ENCODE measurements around the gene PLD2. TPM values are rescaled to one million over a fixed set of nuclear protein-coding genes. Genes with fewer than 3 reads are reported as not detected.

The PLD2 gene
- total and polyA plus RNA-seq, 3 experiments from 2014 or later, result 1.9 to 12.0 (median 10.1) TPM

DNA sequence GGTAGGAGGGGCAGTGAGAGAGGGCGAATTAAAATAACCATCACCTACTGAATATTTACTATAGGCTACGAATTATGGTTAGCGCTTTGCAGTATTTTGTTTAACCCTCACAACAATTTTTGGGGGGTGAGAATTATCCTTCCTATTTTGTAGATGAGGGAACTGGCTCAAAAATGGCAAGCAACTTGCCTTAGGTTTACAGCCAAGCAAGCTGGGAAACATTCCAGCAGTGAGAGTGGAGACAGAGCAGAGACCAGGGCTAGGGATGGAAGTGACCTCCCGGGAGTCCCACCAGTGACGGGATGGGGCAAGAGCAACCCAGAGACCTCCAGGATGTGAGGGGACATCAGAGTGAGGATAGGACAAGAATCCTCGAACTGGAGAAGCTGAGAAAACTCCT lies 20.4 kb upstream of the PLD2 start:
- Histone ChIP-seq H3K9me3 (ENCODE audit: low read length) (no peaks in the 10 kb centered on the region), H3K4me1 (ENCODE audit: insufficient read depth, low read length) (peaks cover 24% of the 10 kb centered on the region), H3K36me3 (ENCODE audit: insufficient read depth, low read length) (no peaks in the 10 kb centered on the region), H3K27me3 (ENCODE audit: insufficient read depth, low read length, poor library complexity, severe bottlenecking) (peaks cover 23% of the 10 kb centered on the region), H3K27ac (ENCODE audit: low read depth, low read length) (no peak overlapping the region), H3K4me3 (ENCODE audit: low read length) (no peak overlapping the region)
- POLR2A ChIA-PET, result no interaction called here
- Mint-ChIP-seq H3K9me3 (peaks cover 0 to 2% (median 0%) of the 10 kb centered on the region in 5 donors), H3K27me3 (peaks cover 51 to 53% of the 10 kb centered on the region in 2 donors), H3K4me1 (peaks cover 18 to 38% (median 26%) of the 10 kb centered on the region in 3 donors), H3K27ac (no peak overlapping the region), H3K36me3 (peaks cover 0 to 2% (median 0%) of the 10 kb centered on the region in 3 donors), H3K4me3 (peak overlapping the region in 3 of 7 donors; percentile 2 to 63 (median 49))
- DNase-seq, result no peak
- CTCF ChIA-PET, result interaction anchor here (1.3 to 4.1 kb wide), 3 partner anchors 9 to 77 kb away, joined by 3 to 15 read pairs (median 4); partner anchors contain the start of genes ARRB2 and PSMB6

DNA sequence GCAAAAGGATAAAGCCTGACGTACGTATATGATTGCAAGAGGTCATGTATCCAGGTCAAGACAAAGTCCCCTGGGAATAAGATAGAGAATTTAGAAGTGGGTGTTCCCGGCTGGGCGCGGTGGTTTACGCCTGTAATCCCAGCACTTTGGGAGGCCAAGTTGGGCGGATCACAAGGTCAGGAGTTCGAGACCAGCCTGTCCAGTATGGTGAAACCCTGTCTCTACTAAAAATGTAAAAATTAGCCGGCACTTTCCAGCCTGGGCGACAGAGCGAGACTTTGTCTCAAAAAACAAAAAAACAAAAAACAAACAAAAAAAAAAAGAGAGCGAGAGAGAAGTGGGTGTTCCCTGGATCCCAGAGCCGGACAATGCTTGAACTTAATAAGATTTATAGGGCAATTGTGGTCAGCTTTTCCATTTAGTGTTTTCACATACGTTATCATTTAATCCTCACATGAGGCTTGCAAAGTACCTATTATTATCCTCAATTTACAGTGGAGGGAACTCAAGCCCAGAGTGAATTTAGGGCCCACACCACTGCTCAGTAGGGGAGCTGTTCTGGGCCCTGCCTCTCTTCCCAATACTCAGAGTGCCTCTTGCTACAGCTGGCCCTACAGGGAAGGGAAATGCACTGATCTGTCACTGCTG lies 18.7 kb upstream of the PLD2 start:
- POLR2A ChIA-PET, result interaction anchor here (0.7 to 1.0 kb wide), 2 partner anchors 78 to 92 kb away, joined by 4 to 5 read pairs; no protein-coding TSS in a partner anchor
- Mint-ChIP-seq H3K27ac (peak overlapping the region in 4 of 8 donors; percentile 3 to 80 (median 59)), H3K36me3 (peaks cover 0 to 2% (median 0%) of the 10 kb centered on the region in 3 donors), H3K4me3 (peak overlapping the region; percentile 23 to 88 (median 49)), H3K27me3 (peaks cover 38 to 45% of the 10 kb centered on the region in 2 donors), H3K9me3 (peaks cover 0 to 2% (median 0%) of the 10 kb centered on the region in 5 donors), H3K4me1 (peaks cover 18 to 38% (median 26%) of the 10 kb centered on the region in 3 donors)
- Histone ChIP-seq H3K4me3 (ENCODE audit: low read length) (no peak overlapping the region), H3K4me1 (ENCODE audit: insufficient read depth, low read length) (peaks cover 24% of the 10 kb centered on the region), H3K27ac (ENCODE audit: low read depth, low read length) (no peak overlapping the region), H3K9me3 (ENCODE audit: low read length) (no peaks in the 10 kb centered on the region), H3K36me3 (ENCODE audit: insufficient read depth, low read length) (no peaks in the 10 kb centered on the region), H3K27me3 (ENCODE audit: insufficient read depth, low read length, poor library complexity, severe bottlenecking) (peaks cover 23% of the 10 kb centered on the region)
- no peak for DNase-seq
- CTCF ChIA-PET, result interaction anchor here (1.0 to 4.5 kb wide), 4 partner anchors 9 to 101 kb away, joined by 3 to 52 read pairs (median 10); partner anchors contain the start of gene ARRB2

DNA sequence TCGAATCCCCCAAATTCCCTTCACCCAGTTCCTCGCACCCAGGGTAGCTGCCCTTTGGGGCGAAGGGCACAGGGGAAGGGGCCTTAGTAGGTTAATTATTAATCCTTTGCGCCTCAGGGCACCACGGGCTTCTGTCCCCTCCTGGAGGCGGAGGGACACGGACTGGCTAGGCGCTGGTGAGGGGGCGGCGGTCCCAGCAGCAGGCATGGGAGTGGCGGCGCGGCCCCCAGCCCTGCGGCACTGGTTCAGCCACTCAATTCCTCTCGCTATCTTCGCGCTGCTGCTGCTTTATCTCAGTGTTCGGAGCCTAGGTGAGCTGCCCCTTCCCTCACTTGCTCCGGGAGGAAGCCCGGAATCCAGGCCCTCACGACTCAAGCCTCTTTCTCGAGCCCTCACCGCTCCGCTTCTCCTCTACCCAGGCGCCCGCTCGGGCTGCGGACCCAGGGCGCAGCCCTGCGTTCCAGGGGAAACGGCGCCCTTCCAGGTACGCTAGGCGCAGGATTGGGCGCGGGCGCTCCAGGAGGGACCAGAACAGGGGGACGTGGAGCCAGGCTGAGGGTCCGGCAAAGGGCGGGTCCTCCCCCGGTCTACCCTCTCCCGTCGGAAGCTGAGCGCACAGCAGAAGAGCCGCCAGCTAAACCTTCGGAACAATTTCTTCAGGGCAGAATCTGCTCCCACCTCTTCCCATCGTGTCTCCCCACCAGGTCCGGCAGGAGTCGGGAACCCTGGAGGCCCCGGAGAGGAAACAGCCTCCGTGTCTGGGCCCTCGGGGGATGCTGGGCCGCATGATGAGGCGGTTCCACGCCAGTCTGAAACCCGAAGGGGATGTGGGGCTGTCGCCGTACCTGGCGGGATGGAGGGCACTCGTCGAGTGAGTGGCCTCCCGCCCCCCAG lies 17.9 kb upstream of the PLD2 start, which contains the start of gene GLTPD2:
Gene GLTPD2, plus strand, starts transcription at position 158 of the 894 bp plus-strand sequence. Its CDS starts 48 bp downstream, at position 206.
- no peaks in the 10 kb centered on the region for H3K36me3 ChIP-seq (ENCODE audit: insufficient read depth, low read length)
- H3K27me3 ChIP-seq (ENCODE audit: insufficient read depth, low read length, poor library complexity, severe bottlenecking), result peaks cover 17% of the 10 kb centered on the region
- POLR2A ChIA-PET, result interaction anchor here (0.7 to 2.3 kb wide), 9 partner anchors 17 to 111 kb away, joined by 3 to 24 read pairs (median 4); partner anchors contain the start of genes ARRB2, C17orf107, MED11 and PLD2
- H3K4me1 Mint-ChIP-seq, result peaks cover 18 to 38% (median 26%) of the 10 kb centered on the region in 3 donors
- peaks cover 0 to 2% (median 0%) of the 10 kb centered on the region in 3 donors for H3K36me3 Mint-ChIP-seq
- H3K9me3 ChIP-seq (ENCODE audit: low read length), result no peaks in the 10 kb centered on the region
- H3K4me1 ChIP-seq (ENCODE audit: insufficient read depth, low read length), result peaks cover 24% of the 10 kb centered on the region
- H3K27ac ChIP-seq (ENCODE audit: low read depth, low read length), result peak within 1 kb of the TSS; percentile 83
- CTCF ChIA-PET, result interaction anchor here (0.5 to 4.5 kb wide), 42 partner anchors 9 to 485 kb away, joined by 3 to 52 read pairs (median 4); partner anchors contain the start of genes ARRB2, C17orf107, MED11 and PELP1
- peak within 1 kb of the TSS; percentile 70 to 90 (median 77) for H3K4me3 Mint-ChIP-seq
- H3K4me3 ChIP-seq (ENCODE audit: low read length), result peak within 1 kb of the TSS; percentile 42
- peak within 1 kb of the TSS in 7 of 8 donors; percentile 12 to 83 (median 73) for H3K27ac Mint-ChIP-seq
- H3K9me3 Mint-ChIP-seq, result peaks cover 0 to 2% (median 0%) of the 10 kb centered on the region in 5 donors
- H3K27me3 Mint-ChIP-seq, result peaks cover 37 to 40% of the 10 kb centered on the region in 2 donors
- no peak for DNase-seq

GRCh38 chr17:4789701-4789950 lies 17.3 kb upstream of the PLD2 start:
- peaks cover 24% of the 10 kb centered on the region for H3K4me1 ChIP-seq (ENCODE audit: insufficient read depth, low read length)
- peak overlapping the region; percentile 42 for H3K4me3 ChIP-seq (ENCODE audit: low read length)
- H3K4me3 Mint-ChIP-seq, result peak overlapping the region; percentile 70 to 90 (median 77)
- ChIA-PET CTCF (interaction anchor here (0.5 to 4.5 kb wide), 42 partner anchors 8 to 484 kb away, joined by 3 to 52 read pairs (median 4); partner anchors contain the start of genes ARRB2, C17orf107, MED11 and PELP1), POLR2A (interaction anchor here (1.0 to 2.3 kb wide), 9 partner anchors 17 to 110 kb away, joined by 3 to 24 read pairs (median 4); partner anchors contain the start of genes ARRB2, C17orf107, MED11 and PLD2)
- no peaks in the 10 kb centered on the region for H3K9me3 ChIP-seq (ENCODE audit: low read length)
- peaks cover 11% of the 10 kb centered on the region for H3K27me3 ChIP-seq (ENCODE audit: insufficient read depth, low read length, poor library complexity, severe bottlenecking)
- H3K27me3 Mint-ChIP-seq, result peaks cover 31 to 36% of the 10 kb centered on the region in 2 donors
- H3K9me3 Mint-ChIP-seq, result peaks cover 0 to 2% (median 0%) of the 10 kb centered on the region in 5 donors
- DNase-seq, result no peak
- peaks cover 18 to 38% (median 26%) of the 10 kb centered on the region in 3 donors for H3K4me1 Mint-ChIP-seq
- H3K27ac Mint-ChIP-seq, result peak overlapping the region in 6 of 8 donors; percentile 12 to 83 (median 53)
- H3K36me3 Mint-ChIP-seq, result peaks cover 0 to 2% (median 0%) of the 10 kb centered on the region in 3 donors
- H3K27ac ChIP-seq (ENCODE audit: low read depth, low read length), result peak overlapping the region; percentile 83
- H3K36me3 ChIP-seq (ENCODE audit: insufficient read depth, low read length), result no peaks in the 10 kb centered on the region

GRCh38 chr17:4789951-4790704 lies 16.8 kb upstream of the PLD2 start:
- Histone ChIP-seq H3K4me1 (ENCODE audit: insufficient read depth, low read length) (peaks cover 24% of the 10 kb centered on the region), H3K9me3 (ENCODE audit: low read length) (no peaks in the 10 kb centered on the region), H3K36me3 (ENCODE audit: insufficient read depth, low read length) (no peaks in the 10 kb centered on the region), H3K4me3 (ENCODE audit: low read length) (peak overlapping the region; percentile 42), H3K27me3 (ENCODE audit: insufficient read depth, low read length, poor library complexity, severe bottlenecking) (peaks cover 9% of the 10 kb centered on the region), H3K27ac (ENCODE audit: low read depth, low read length) (peak overlapping the region; percentile 83)
- Mint-ChIP-seq H3K4me1 (peaks cover 18 to 38% (median 26%) of the 10 kb centered on the region in 3 donors), H3K27ac (peak overlapping the region; percentile 70 to 95 (median 89)), H3K4me3 (peak overlapping the region; percentile 82 to 95 (median 89)), H3K27me3 (peaks cover 29 to 32% of the 10 kb centered on the region in 2 donors), H3K36me3 (peaks cover 0 to 2% (median 0%) of the 10 kb centered on the region in 3 donors), H3K9me3 (peaks cover 0 to 2% (median 0%) of the 10 kb centered on the region in 5 donors)
- DNase-seq, result peak; percentile 67 to 86 (median 76)
- POLR2A ChIA-PET, result interaction anchor here (0.7 to 2.3 kb wide), 11 partner anchors 14 to 109 kb away, joined by 3 to 24 read pairs (median 4); partner anchors contain the start of genes ARRB2, C17orf107, MED11 and PLD2
- CTCF ChIA-PET, result interaction anchor here (0.5 to 4.5 kb wide), 48 partner anchors 8 to 484 kb away, joined by 3 to 52 read pairs (median 4); partner anchors contain the start of genes ARRB2, C17orf107, CHRNE and MED11

- peak overlapping the region; percentile 56 to 95 (median 89) for H3K27ac Mint-ChIP-seq
- peaks cover 24 to 27% of the 10 kb centered on the region in 2 donors for H3K27me3 Mint-ChIP-seq
- H3K9me3 ChIP-seq (ENCODE audit: low read length), result no peaks in the 10 kb centered on the region
- H3K36me3 ChIP-seq (ENCODE audit: insufficient read depth, low read length), result no peaks in the 10 kb centered on the region
- peaks cover 4% of the 10 kb centered on the region for H3K27me3 ChIP-seq (ENCODE audit: insufficient read depth, low read length, poor library complexity, severe bottlenecking)
- H3K9me3 Mint-ChIP-seq, result peaks cover 0 to 2% (median 0%) of the 10 kb centered on the region in 5 donors
- peaks cover 18 to 36% (median 22%) of the 10 kb centered on the region in 3 donors for H3K4me1 Mint-ChIP-seq
- ChIA-PET POLR2A (interaction anchor here (0.7 to 2.3 kb wide), 7 partner anchors 14 to 109 kb away, joined by 4 to 24 read pairs (median 6); partner anchors contain the start of genes ARRB2, C17orf107 and MED11), CTCF (interaction anchor here (0.8 to 4.5 kb wide), 30 partner anchors 9 to 309 kb away, joined by 3 to 52 read pairs (median 5); partner anchors contain the start of genes ARRB2, CHRNE, MED11 and PELP1)
- peak overlapping the region; percentile 83 for H3K27ac ChIP-seq (ENCODE audit: low read depth, low read length)
- peaks cover 0 to 2% (median 0%) of the 10 kb centered on the region in 3 donors for H3K36me3 Mint-ChIP-seq
- H3K4me1 ChIP-seq (ENCODE audit: insufficient read depth, low read length), result peaks cover 19% of the 10 kb centered on the region
- H3K4me3 ChIP-seq (ENCODE audit: low read length), result peak overlapping the region; percentile 42
- peak overlapping the region; percentile 82 to 95 (median 89) for H3K4me3 Mint-ChIP-seq
- no peak for DNase-seq
These were observed 16.3 kb upstream of the PLD2 start for GRCh38 chr17:4790705-4791088.

Measured in CD8-positive, alpha-beta memory T cell (primary cell).